Keratinocyte (primary cell): ENCODE data around the gene SMTNL2. TPM values are rescaled to one million over a fixed set of nuclear protein-coding genes. Genes with fewer than 3 reads are reported as not detected.

ENCODE experiments used
- DNase-seq: peaks from one replicate; pipeline ENCODE4 v3.0.0-alpha.2; 2011; ENCODE audit warnings: low read depth, missing footprints, low spot score
- FAIRE-seq: peaks from 2 replicates; lab custom pipeline; 2011; peaks lifted over from hg19 to GRCh38; lab: Jason Lieb, UNC
- H2AFZ ChIP-seq: 2 replicates; pipeline ENCODE4 v1.6.0; 2012; ENCODE audit warnings: low read length, control low read depth, inconsistent platforms; ENCODE audit not compliant: control insufficient read depth
- H3K27ac ChIP-seq: 2 replicates; pipeline ENCODE4 v1.5.1; 2011; ENCODE audit warnings: low read length; ENCODE audit not compliant: control insufficient read depth, insufficient read depth
- H3K27me3 ChIP-seq: 3 replicates; pipeline ENCODE4 v1.6.0; 2011; ENCODE audit warnings: low read length; ENCODE audit not compliant: control insufficient read depth, insufficient read depth; ENCODE audit errors: extremely low read depth
- H3K36me3 ChIP-seq, 2 experiments: 2 replicates in 1 of 2; 3 replicates in 1 of 2; pipeline ENCODE4 v1.5.1; 2011; ENCODE audit warnings: low read length in 2 of 2, mild to moderate bottlenecking in 1 of 2; ENCODE audit not compliant: control insufficient read depth in 2 of 2, insufficient read depth in 2 of 2; ENCODE audit errors: extremely low read depth in 1 of 2
- H3K4me1 ChIP-seq: 3 replicates; pipeline ENCODE4 v1.5.1; 2011; ENCODE audit warnings: low read length; ENCODE audit not compliant: control insufficient read depth, insufficient read depth; ENCODE audit errors: extremely low read depth
- H3K4me2 ChIP-seq: 3 replicates; pipeline ENCODE4 v1.6.0; 2011; ENCODE audit warnings: low read depth, low read length; ENCODE audit not compliant: control insufficient read depth, insufficient read depth; ENCODE audit errors: extremely low read depth
- H3K4me3 ChIP-seq, 3 experiments: fragments of 200-600 bp in 1 of 3; sonication (generic) in 1 of 3; 2 replicates in 2 of 3; 3 replicates in 1 of 3; pipeline ENCODE4 v1.5.1; 2011 to 2016; ENCODE audit warnings: low read length in 3 of 3, mild to moderate bottlenecking in 3 of 3, control low read depth in 2 of 3, inconsistent platforms in 1 of 3, low read depth in 1 of 3, mixed read lengths in 1 of 3, mixed run types in 1 of 3, moderate library complexity in 1 of 3; ENCODE audit not compliant: control insufficient read depth in 2 of 3, insufficient read depth in 2 of 3; ENCODE audit errors: extremely low read depth in 1 of 3
- H3K79me2 ChIP-seq: 2 replicates; pipeline ENCODE4 v1.6.0; 2012; ENCODE audit warnings: low read length; ENCODE audit not compliant: control insufficient read depth, insufficient read depth
- H3K9ac ChIP-seq: 3 replicates; pipeline ENCODE4 v1.6.0; 2011; ENCODE audit warnings: low read length; ENCODE audit not compliant: control insufficient read depth, insufficient read depth; ENCODE audit errors: extremely low read depth
- H3K9me1 ChIP-seq: 3 replicates; pipeline ENCODE4 v1.6.0; 2011; ENCODE audit warnings: low read length; ENCODE audit not compliant: control insufficient read depth, insufficient read depth; ENCODE audit errors: extremely low read depth
- H3K9me3 ChIP-seq: 2 replicates; pipeline ENCODE4 v1.5.1; 2012; ENCODE audit warnings: low read depth, low read length; ENCODE audit not compliant: control insufficient read depth
- H4K20me1 ChIP-seq: 3 replicates; pipeline ENCODE4 v1.6.0; 2011; ENCODE audit warnings: low read length; ENCODE audit not compliant: control insufficient read depth, insufficient read depth; ENCODE audit errors: extremely low read depth
- CTCF ChIP-seq, 3 experiments: IDR thresholded peaks in 1 of 3; conservative IDR thresholded peaks in 1 of 3; optimal IDR thresholded peaks in 1 of 3; 2 replicates in 2 of 3; 3 replicates in 1 of 3; pipeline versions ENCODE3 to v1.5.1; 2011; ENCODE audit warnings: low read length in 3 of 3, mild to moderate bottlenecking in 3 of 3, moderate library complexity in 2 of 3, control low read depth in 1 of 3, inconsistent platforms in 1 of 3; ENCODE audit not compliant: insufficient read depth in 2 of 3; ENCODE audit errors: extremely low read depth in 1 of 3
- EZH2 ChIP-seq: IDR thresholded peaks from one replicate; pipeline ENCODE4 v1.6.1; 2012; ENCODE audit warnings: inconsistent platforms, mild to moderate bottlenecking, low read length, moderate library complexity
- dilution Hi-C: fragments of 300-500 bp; cut with MboI; formaldehyde crosslinking; loops from one replicate; pipeline ENCODE4 v1.7.0; 2020; ENCODE audit warnings: low sequenced_read_pairs; ENCODE audit not compliant: extremely low pct_ligation_motif_present
- polyA plus RNA-seq, 5 experiments: library from polyadenylated mRNA; depleted of rRNA in 3 of 5; stranded (reverse) in 3 of 5; stranded (forward) in 1 of 5; unstranded in 1 of 5; fragments of >200 nt; gene quantifications; 1 replicate in 1 of 5; 2 replicates in 3 of 5; 3 replicates in 1 of 5; pipeline versions ENCODE4 v1.2.1 to v1.2.3, GENCODE V29; 2011 to 2012; ENCODE audit warnings: missing spikeins in 2 of 5, low read depth in 1 of 5, low replicate concordance in 1 of 5

SMTNL2 gene
- polyA plus RNA-seq, 1 donor (not counting 4 experiments of a cell fraction or from before 2014, with no cell fraction given): not detected

- no peaks in the 10 kb centered on the region for H3K27me3 ChIP-seq
- no peaks in the 10 kb centered on the region for H3K9me1 ChIP-seq
- H3K79me2 ChIP-seq: no peaks in the 10 kb centered on the region
- H3K4me1 ChIP-seq: peaks cover 7% of the 10 kb centered on the region
- no peak overlapping the region for H2AFZ ChIP-seq
- H3K9ac ChIP-seq: no peak overlapping the region
- H4K20me1 ChIP-seq: peaks cover 19% of the 10 kb centered on the region
- DNase-seq (no peak), FAIRE-seq (no peak)
- H3K27ac ChIP-seq: no peak overlapping the region
- dilution Hi-C loops: no loop called here
- no peak overlapping the region for H3K4me3 ChIP-seq
- H3K9me3 ChIP-seq: no peaks in the 10 kb centered on the region
- TF ChIP-seq CTCF (optimal IDR thresholded peaks at IDR 0.05 in 1 of 3, IDR thresholded peaks at IDR 0.05 in 1 of 3, conservative IDR thresholded peaks at IDR 0.05 in 1 of 3; ENCODE audit: extremely low read depth in 1 of 3, insufficient read depth in 2 of 3, low read length in 3 of 3): no peak
- no peak for TF ChIP-seq EZH2
- H3K4me2 ChIP-seq: no peak overlapping the region
- H3K36me3 ChIP-seq: peaks cover 42 to 45% of the 10 kb centered on the region in 2 experiments
Observed at GRCh38 chr17:4539576-4540223, 44.6 kb upstream of the SMTNL2 start.

DNA sequence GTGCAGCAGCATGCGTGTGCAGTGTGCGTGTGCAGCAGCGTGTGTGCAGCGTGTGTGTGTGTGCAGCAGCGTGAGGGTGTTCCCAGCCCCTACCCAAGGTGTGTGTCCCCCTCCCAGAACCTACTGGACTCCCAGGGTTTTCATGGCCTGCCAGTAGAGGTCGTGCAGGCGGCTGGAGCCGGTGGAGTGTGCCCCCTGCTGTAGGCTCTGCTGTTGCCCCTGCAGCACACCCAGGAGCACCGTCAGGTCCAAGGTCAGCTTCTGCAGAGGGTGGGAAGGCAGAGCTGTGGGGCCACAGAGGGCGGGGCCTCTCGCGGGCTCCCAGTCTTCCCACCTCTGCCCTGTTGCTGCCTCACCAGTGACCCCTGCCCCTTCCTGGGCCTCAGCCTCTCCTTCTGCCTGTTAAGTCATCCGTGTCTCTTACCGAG lies 44.1 kb upstream of the SMTNL2 start:
- FAIRE-seq (no peak), DNase-seq (no peak)
- H3K4me2 ChIP-seq: no peak overlapping the region
- H3K9ac ChIP-seq: no peak overlapping the region
- no peaks in the 10 kb centered on the region for H3K9me3 ChIP-seq
- no peak overlapping the region for H3K27ac ChIP-seq
- H3K9me1 ChIP-seq: no peaks in the 10 kb centered on the region
- no peaks in the 10 kb centered on the region for H3K79me2 ChIP-seq
- no peak overlapping the region for H3K4me3 ChIP-seq
- H2AFZ ChIP-seq: no peak overlapping the region
- H3K36me3 ChIP-seq: peaks cover 42 to 47% of the 10 kb centered on the region in 2 experiments
- dilution Hi-C loops: no loop called here
- no peaks in the 10 kb centered on the region for H3K27me3 ChIP-seq
- H3K4me1 ChIP-seq: peaks cover 7% of the 10 kb centered on the region
- TF ChIP-seq CTCF (optimal IDR thresholded peaks at IDR 0.05 in 1 of 3, IDR thresholded peaks at IDR 0.05 in 1 of 3, conservative IDR thresholded peaks at IDR 0.05 in 1 of 3; ENCODE audit: extremely low read depth in 1 of 3, insufficient read depth in 2 of 3, low read length in 3 of 3) (peak in 1 of 3 experiments; percentile 22), EZH2 (no peak)
- H4K20me1 ChIP-seq: peaks cover 19% of the 10 kb centered on the region
